Sigmoid colon (tissue), 7 donors: ENCODE results near the gene CST7. TPM values are rescaled to one million over a fixed set of nuclear protein-coding genes. Genes with fewer than 3 reads are reported as not detected.
A peak's percentile ranks its signal among the peaks of the same experiment; 100 is the strongest.
"Not testable (repeated sequence)": the region's sequence is repeated elsewhere in the genome, so short reads cannot be mapped to it uniquely, and the experiment has no call there.

Experiments used
- DNase-seq: peaks from one replicate; pipeline ENCODE4 v3.0.0-alpha.2; 2019
- H3K27ac ChIP-seq, 4 donors: fragments of 200-600 bp; sonication (generic); one replicate each; pipeline ENCODE4 v1.5.1; 2016 to 2019; ENCODE audit warnings: mild to moderate bottlenecking in 1 of 4
- H3K27me3 ChIP-seq, 3 donors: fragments of 200-600 bp; sonication (generic); one replicate each; pipeline ENCODE4 v1.5.1; 2019; ENCODE audit warnings: mild to moderate bottlenecking in 1 of 3
- H3K36me3 ChIP-seq, 4 donors: fragments of 200-600 bp; sonication (generic); one replicate each; pipeline ENCODE4 v1.5.1; 2016 to 2019
- H3K4me1 ChIP-seq, 4 donors: fragments of 200-600 bp; sonication (generic); one replicate each; pipeline ENCODE4 v1.5.1; 2017 to 2019
- H3K4me3 ChIP-seq, 4 donors: fragments of 200-600 bp; sonication (generic); one replicate each; pipeline ENCODE4 v1.5.1; 2017 to 2019; ENCODE audit warnings: mild to moderate bottlenecking in 2 of 4, moderate library complexity in 1 of 4
- H3K9me3 ChIP-seq, 4 donors: fragments of 200-600 bp in 3 of 4; sonication (generic) in 3 of 4; one replicate each; pipeline versions ENCODE4 v1.5.1 to v1.6.1; 2013 to 2019
- EP300 ChIP-seq, 4 donors: sonication (generic); formaldehyde crosslinking; IDR thresholded peaks; one replicate each; pipeline ENCODE4 v1.6.1; 2017; ENCODE audit warnings: antibody characterized with exemption in 4 of 4
- POLR2A ChIP-seq, 2 donors: fragments of 450-650 bp; IDR thresholded peaks; one replicate each; pipeline ENCODE4 v1.6.1; 2016; ENCODE audit warnings: antibody characterized with exemption in 2 of 2, mild to moderate bottlenecking in 2 of 2, moderate library complexity in 2 of 2
- POLR2AphosphoS5 ChIP-seq, 4 donors: sonication (generic); formaldehyde crosslinking; IDR thresholded peaks; one replicate each; pipeline ENCODE4 v1.6.1; 2017; ENCODE audit warnings: antibody characterized with exemption in 4 of 4
- WGBS, 2 donors: extraction: QIAGEN DNeasy Blood & Tissue Kit; methylation state at CpG; one replicate each; pipeline ENCODE4 v1.1.7; 2013; 5-methylcytosine and 5-hydroxymethylcytosine counted together
- intact Hi-C: fragments of 100-400 bp; cut with DNase I; formaldehyde crosslinking; loops from one replicate; pipeline ENCODE4 v1.15.1; 2023
- polyA plus RNA-seq, 3 donors: library from polyadenylated mRNA; stranded (reverse); fragments of 200-250 nt; gene quantifications; one replicate each; pipeline ENCODE4 v1.2.3, GENCODE V29; 2013
- total RNA-seq, 4 donors: library from RNA; depleted of rRNA; stranded (reverse); fragments of >200 nt; gene quantifications; one replicate each; pipeline ENCODE4 v1.1.0, GENCODE V29; 2016
- TF ChIP-seq, protein P1 (sequence below), 4 experiments: fragments of 450-650 bp in 3 of 4; fragments of 200-600 bp in 1 of 4; IDR thresholded peaks; one replicate each; pipeline ENCODE4 v1.5.1; 2016 to 2019; ENCODE audit warnings: antibody characterized with exemption in 4 of 4, mild to moderate bottlenecking in 3 of 4, moderate library complexity in 2 of 4
- donor health status: healthy with polysubstance abuse.
- donor health status: Bipolar disorder and iron deficiency.
- donor health status: healthy.

The CST7 gene
- total and polyA plus RNA-seq, 7 donors, result 0.66 to 10.4 (median 3.7) TPM; not detected in 1

DNA sequence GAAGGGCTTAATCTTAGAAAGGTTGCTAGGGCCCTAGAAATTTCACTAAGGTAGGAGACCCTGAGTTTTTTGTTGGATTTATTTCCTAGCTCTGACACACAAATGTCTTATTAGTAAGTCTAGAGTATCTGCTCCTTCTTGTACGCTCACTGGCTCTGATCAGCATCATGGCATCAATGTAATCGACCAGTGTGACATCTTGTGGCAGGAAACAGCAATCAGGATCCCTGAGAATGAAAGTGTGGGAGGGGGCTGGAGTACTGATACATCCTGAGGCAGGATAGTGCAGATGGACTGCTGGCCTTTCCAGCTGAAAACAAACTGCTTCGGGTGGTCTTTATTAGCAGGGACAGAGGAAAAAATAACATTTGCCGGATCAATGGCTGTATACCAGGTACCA lies 10.0 kb upstream of the CST7 start:
- peaks cover 0 to 4% (median 2%) of the 10 kb centered on the region in 4 donors for H3K9me3 ChIP-seq
- DNase-seq, result no peak
- TF ChIP-seq, protein P1, sequence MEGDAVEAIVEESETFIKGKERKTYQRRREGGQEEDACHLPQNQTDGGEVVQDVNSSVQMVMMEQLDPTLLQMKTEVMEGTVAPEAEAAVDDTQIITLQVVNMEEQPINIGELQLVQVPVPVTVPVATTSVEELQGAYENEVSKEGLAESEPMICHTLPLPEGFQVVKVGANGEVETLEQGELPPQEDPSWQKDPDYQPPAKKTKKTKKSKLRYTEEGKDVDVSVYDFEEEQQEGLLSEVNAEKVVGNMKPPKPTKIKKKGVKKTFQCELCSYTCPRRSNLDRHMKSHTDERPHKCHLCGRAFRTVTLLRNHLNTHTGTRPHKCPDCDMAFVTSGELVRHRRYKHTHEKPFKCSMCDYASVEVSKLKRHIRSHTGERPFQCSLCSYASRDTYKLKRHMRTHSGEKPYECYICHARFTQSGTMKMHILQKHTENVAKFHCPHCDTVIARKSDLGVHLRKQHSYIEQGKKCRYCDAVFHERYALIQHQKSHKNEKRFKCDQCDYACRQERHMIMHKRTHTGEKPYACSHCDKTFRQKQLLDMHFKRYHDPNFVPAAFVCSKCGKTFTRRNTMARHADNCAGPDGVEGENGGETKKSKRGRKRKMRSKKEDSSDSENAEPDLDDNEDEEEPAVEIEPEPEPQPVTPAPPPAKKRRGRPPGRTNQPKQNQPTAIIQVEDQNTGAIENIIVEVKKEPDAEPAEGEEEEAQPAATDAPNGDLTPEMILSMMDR (IDR thresholded peaks at IDR 0.05), result no peak
- no peak for TF ChIP-seq POLR2A (IDR thresholded peaks at IDR 0.05)
- no peak for TF ChIP-seq POLR2AphosphoS5 (IDR thresholded peaks at IDR 0.05)
- TF ChIP-seq EP300 (IDR thresholded peaks at IDR 0.05), result no peak
- no peak overlapping the region for H3K27ac ChIP-seq
- no peaks in the 10 kb centered on the region for H3K36me3 ChIP-seq
- H3K4me3 ChIP-seq, result no peak overlapping the region
- H3K27me3 ChIP-seq, result no peaks in the 10 kb centered on the region
- WGBS, 2 donors, result 74 to 82% methylated on average over 4 of the region's 4 CpGs
- H3K4me1 ChIP-seq, result no peaks in the 10 kb centered on the region
- intact Hi-C loops, result no loop called here

DNA sequence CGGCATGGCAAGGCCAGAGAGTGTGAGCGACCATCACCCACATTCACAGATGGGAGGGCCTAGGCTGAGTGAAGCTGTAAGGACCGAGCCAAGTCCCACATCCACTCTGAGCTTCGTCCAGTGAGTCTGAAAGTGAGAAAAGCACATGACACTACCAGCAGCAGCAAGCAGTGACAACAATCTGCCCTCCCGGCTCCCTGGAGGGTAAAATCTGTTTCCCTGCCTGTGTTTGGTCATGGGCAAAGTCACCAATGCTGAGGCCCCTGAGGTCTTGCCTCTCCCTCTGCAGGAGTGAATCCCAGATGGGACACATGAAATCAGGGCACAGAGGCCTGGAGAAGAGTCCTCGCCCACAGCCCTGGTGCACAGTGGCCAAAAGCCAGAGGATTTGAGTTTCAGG lies 6.4 kb upstream of the CST7 start:
- peak; percentile 36 for DNase-seq
- WGBS, 2 donors, result 82 to 93% methylated on average over 6 of the region's 6 CpGs

GRCh38 chr20:24943196-24943595 lies 5.9 kb upstream of the CST7 start:
- no peak for DNase-seq
- no peaks in the 10 kb centered on the region for H3K27me3 ChIP-seq
- no peak overlapping the region for H3K4me3 ChIP-seq
- no peak overlapping the region for H3K27ac ChIP-seq
- intact Hi-C loops, result no loop called here
- 94 to 99% methylated on average over 4 of the region's 4 CpGs for WGBS, 2 donors
- no peaks in the 10 kb centered on the region for H3K4me1 ChIP-seq
- H3K36me3 ChIP-seq, result no peaks in the 10 kb centered on the region
- peaks cover 0 to 7% (median 3%) of the 10 kb centered on the region in 4 donors for H3K9me3 ChIP-seq
- TF ChIP-seq POLR2AphosphoS5 (IDR thresholded peaks at IDR 0.05), result no peak
- no peak for TF ChIP-seq EP300 (IDR thresholded peaks at IDR 0.05)
- TF ChIP-seq, protein P1 (IDR thresholded peaks at IDR 0.05), result no peak
- TF ChIP-seq POLR2A (IDR thresholded peaks at IDR 0.05), result no peak

More for the DNA sequence above, 6.4 kb upstream of the CST7 start:
- H3K36me3 ChIP-seq, result no peaks in the 10 kb centered on the region
- no peak overlapping the region for H3K4me3 ChIP-seq
- intact Hi-C loops, result no loop called here
- H3K27me3 ChIP-seq, result no peaks in the 10 kb centered on the region
- H3K27ac ChIP-seq, result no peak overlapping the region
- no peak for TF ChIP-seq POLR2AphosphoS5 (IDR thresholded peaks at IDR 0.05)
- no peak for TF ChIP-seq EP300 (IDR thresholded peaks at IDR 0.05)
- TF ChIP-seq, protein P1 (IDR thresholded peaks at IDR 0.05), result no peak
- no peaks in the 10 kb centered on the region for H3K4me1 ChIP-seq
- peaks cover 0 to 7% (median 3%) of the 10 kb centered on the region in 4 donors for H3K9me3 ChIP-seq

DNA sequence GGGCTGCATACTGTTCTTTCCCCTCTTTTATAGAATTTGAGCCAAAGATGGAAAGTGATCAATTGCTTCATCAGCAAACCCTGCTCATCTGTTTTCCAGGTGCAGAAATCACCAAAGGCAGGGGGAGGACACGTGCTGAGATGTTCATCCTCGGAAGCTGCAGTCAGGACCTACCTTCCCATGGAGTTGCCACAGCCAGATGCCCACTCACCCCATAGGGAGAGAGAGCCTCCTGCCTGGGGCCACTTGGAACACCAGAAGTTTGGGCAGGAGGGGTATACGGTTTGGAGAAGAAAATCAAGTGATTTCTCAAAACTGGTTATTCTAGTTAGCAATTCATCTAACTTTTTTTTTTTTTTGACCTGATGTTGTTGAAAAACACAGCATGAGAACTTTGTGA lies 5.3 kb upstream of the CST7 start:
- DNase-seq, result no peak
- 75% methylated on average over 3 of the region's 3 CpGs for WGBS, 2 donors
- Histone ChIP-seq H3K4me1 (no peaks in the 10 kb centered on the region), H3K9me3 (peaks cover 0 to 7% (median 3%) of the 10 kb centered on the region in 4 donors), H3K36me3 (no peaks in the 10 kb centered on the region), H3K4me3 (no peak overlapping the region), H3K27ac (no peak overlapping the region), H3K27me3 (no peaks in the 10 kb centered on the region)
- intact Hi-C loops, result no loop called here
- TF ChIP-seq POLR2AphosphoS5 (IDR thresholded peaks at IDR 0.05), result no peak
- no peak for TF ChIP-seq EP300 (IDR thresholded peaks at IDR 0.05)
- TF ChIP-seq POLR2A (IDR thresholded peaks at IDR 0.05), result no peak
- TF ChIP-seq, protein P1 (IDR thresholded peaks at IDR 0.05), result no peak

DNA sequence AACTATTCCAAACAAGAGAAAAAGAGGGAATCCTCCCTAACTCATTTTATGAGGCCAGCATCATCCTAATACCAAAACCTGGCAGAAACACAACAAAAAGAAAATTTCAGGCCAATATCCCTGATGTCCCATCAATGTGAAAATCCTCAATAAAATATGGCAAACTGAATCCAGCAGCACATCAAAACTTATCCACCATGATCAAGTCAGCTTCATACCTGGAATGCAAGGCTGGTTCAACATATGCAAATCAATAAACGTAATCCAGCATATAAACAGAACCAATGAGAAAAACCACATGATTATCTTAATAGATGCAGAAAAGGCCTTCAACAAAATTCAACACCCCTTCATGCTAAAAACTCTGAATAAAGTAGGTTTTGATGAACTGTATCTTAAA lies 2.7 kb upstream of the CST7 start:
- intact Hi-C loops, H3K27me3 ChIP-seq, H3K27ac ChIP-seq, H3K4me3 ChIP-seq, H3K4me1 ChIP-seq, H3K36me3 ChIP-seq, DNase-seq, H3K9me3 ChIP-seq: not testable (repeated sequence)
- WGBS, 2 donors, result 82 to 83% methylated on average over 1 of the region's 1 CpG

DNA sequence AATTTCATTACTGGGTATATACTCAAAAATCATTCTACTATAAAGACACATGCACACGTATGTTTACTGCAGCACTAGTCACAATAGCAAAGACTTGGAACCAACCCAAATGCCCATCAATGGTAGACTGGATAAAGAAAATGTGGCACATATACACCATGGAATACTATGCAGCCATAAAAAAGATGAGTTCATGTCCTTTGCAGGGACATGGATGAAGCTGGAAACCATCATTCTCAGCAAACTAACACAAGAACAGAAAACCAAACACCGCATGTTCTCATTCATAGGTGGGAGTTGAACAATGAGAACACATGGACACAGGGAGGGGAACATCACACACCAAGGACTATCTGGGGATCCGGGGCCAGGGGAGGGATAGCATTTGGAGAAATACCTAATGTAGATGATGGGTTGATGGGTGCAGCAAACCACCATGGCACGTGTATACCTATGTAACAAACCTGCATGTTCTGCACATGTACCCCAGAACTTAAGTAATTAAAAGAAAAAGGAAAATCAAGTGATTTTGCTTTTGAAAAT lies 602 bp upstream of the CST7 start:
- H3K27ac ChIP-seq, H3K4me1 ChIP-seq: not testable (repeated sequence)
- 73 to 85% methylated on average over 4 of the region's 4 CpGs for WGBS, 2 donors

More for the DNA sequence above, 602 bp upstream of the CST7 start:
- H3K4me3 ChIP-seq, intact Hi-C loops, H3K9me3 ChIP-seq, H3K36me3 ChIP-seq: not testable (repeated sequence)
- peaks cover 0 to 10% (median 5%) of the 10 kb centered on the region in 3 donors for H3K27me3 ChIP-seq
- peak; percentile 44 for DNase-seq
